ENCODE results near the gene ST8SIA1. TPM values are rescaled to one million over a fixed set of nuclear protein-coding genes. Genes with fewer than 3 reads are reported as not detected.

ST8SIA1 gene
- total RNA-seq, 1 donor from 2014 or later = under 0.01 TPM

DNA sequence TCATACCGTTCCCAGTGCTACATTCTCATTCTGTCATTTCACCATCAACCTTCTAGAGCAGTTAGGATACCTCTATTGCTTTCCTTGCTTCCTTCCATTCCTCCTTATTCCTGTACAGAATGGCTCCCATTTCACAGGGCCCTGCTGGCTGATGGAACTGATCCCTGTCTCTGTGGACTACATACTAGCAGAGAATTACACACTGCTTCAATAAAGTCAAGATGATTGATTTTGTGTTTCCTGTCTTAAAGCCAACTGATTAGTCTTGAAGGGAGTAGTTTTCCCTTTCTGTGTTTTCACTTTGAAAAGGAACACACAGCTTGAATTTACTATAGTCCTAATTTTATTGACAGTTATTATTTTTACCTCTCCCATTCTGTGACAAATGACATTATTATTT lies 130.1 kb downstream of the ST8SIA1 start:
- DNase-seq (ENCODE audit: low read depth) (no peak), FAIRE-seq (no peak)
- H3K4me3 ChIP-seq (ENCODE audit: low read depth, low read length) = no peak overlapping the region
- TF ChIP-seq, protein P1, sequence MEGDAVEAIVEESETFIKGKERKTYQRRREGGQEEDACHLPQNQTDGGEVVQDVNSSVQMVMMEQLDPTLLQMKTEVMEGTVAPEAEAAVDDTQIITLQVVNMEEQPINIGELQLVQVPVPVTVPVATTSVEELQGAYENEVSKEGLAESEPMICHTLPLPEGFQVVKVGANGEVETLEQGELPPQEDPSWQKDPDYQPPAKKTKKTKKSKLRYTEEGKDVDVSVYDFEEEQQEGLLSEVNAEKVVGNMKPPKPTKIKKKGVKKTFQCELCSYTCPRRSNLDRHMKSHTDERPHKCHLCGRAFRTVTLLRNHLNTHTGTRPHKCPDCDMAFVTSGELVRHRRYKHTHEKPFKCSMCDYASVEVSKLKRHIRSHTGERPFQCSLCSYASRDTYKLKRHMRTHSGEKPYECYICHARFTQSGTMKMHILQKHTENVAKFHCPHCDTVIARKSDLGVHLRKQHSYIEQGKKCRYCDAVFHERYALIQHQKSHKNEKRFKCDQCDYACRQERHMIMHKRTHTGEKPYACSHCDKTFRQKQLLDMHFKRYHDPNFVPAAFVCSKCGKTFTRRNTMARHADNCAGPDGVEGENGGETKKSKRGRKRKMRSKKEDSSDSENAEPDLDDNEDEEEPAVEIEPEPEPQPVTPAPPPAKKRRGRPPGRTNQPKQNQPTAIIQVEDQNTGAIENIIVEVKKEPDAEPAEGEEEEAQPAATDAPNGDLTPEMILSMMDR (IDR thresholded peaks at IDR 0.05; ENCODE audit: insufficient read depth, low read length, severe bottlenecking) = no peak
- no peaks in the 10 kb centered on the region for H3K36me3 ChIP-seq (ENCODE audit: control insufficient read depth, insufficient read depth, low read length)
- no peaks in the 10 kb centered on the region for H3K27me3 ChIP-seq (ENCODE audit: control insufficient read depth, insufficient read depth, low read length)

DNA sequence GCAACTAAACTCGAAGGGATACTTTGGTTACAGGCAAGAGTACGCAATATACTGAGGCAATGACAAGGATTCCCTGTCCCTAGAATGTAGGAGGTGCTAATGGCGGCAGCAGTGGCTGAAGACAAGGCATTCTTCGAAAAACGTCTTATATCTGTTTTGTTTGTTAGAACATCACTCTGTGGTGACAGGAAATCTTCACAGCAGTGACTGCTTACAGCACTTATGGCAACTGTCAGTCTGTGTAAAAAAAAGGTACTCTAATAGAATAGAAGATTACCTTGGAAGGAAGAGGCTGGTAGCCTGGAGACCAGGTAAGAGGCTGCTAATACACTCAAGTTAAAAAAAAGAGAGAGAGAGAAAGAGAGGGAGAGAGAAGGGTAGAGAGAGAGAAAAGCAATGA lies 131.7 kb downstream of the ST8SIA1 start:
- Histone ChIP-seq H3K4me3 (ENCODE audit: low read depth, low read length) (no peak overlapping the region), H3K27me3 (ENCODE audit: control insufficient read depth, insufficient read depth, low read length) (no peaks in the 10 kb centered on the region), H3K36me3 (ENCODE audit: control insufficient read depth, insufficient read depth, low read length) (no peaks in the 10 kb centered on the region)
- TF ChIP-seq, protein P1 (IDR thresholded peaks at IDR 0.05; ENCODE audit: insufficient read depth, low read length, severe bottlenecking) = no peak
- FAIRE-seq (no peak), DNase-seq (ENCODE audit: low read depth) (no peak)

DNA sequence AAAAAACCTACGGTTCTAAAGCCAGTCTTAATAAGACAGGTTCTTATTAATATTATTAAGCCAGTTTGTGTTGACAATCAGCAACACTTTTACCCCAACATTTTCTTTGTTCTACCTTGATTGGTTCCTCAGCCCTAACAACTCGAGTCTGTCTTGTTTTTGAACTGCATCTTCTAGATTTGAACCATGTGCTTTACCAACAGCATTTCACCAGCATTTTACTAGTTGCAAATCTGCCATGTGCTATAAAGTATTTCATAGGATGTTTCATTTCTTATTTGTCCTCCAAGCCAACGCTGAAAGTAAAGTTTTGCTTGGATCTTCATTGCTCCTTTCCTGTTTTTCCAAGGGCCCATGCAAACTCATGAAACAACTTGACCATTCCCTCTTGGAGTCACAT lies 133.4 kb downstream of the ST8SIA1 start:
- FAIRE-seq (no peak), DNase-seq (ENCODE audit: low read depth) (no peak)
- H3K27me3 ChIP-seq (ENCODE audit: control insufficient read depth, insufficient read depth, low read length) = no peaks in the 10 kb centered on the region
- TF ChIP-seq, protein P1 (IDR thresholded peaks at IDR 0.05; ENCODE audit: insufficient read depth, low read length, severe bottlenecking) = no peak
- no peaks in the 10 kb centered on the region for H3K36me3 ChIP-seq (ENCODE audit: control insufficient read depth, insufficient read depth, low read length)
- no peak overlapping the region for H3K4me3 ChIP-seq (ENCODE audit: low read depth, low read length)

DNA sequence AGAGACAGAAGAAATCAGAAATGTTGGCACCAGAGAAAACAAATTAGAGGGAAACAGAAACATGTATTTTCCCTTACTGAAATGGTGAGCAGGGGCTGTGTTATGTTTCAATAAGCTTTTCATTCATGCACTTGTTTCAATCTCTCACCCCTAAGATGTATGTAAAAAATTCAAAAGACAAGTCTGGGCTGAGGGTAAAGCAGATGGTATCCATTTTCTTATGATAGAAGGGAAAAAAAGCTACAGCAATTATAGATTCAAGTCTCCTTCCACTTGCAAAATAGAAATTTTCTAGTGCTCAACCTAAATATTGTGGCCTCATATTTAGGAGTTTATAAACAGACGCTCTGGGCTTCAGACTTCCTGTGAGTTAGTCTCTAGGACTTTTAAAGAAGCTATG lies 138.3 kb downstream of the ST8SIA1 start:
- DNase-seq (ENCODE audit: low read depth) (no peak), FAIRE-seq (no peak)
- H3K36me3 ChIP-seq (ENCODE audit: control insufficient read depth, insufficient read depth, low read length) = no peaks in the 10 kb centered on the region
- no peak overlapping the region for H3K4me3 ChIP-seq (ENCODE audit: low read depth, low read length)
- TF ChIP-seq, protein P1 (IDR thresholded peaks at IDR 0.05; ENCODE audit: insufficient read depth, low read length, severe bottlenecking) = no peak
- no peaks in the 10 kb centered on the region for H3K27me3 ChIP-seq (ENCODE audit: control insufficient read depth, insufficient read depth, low read length)

DNA sequence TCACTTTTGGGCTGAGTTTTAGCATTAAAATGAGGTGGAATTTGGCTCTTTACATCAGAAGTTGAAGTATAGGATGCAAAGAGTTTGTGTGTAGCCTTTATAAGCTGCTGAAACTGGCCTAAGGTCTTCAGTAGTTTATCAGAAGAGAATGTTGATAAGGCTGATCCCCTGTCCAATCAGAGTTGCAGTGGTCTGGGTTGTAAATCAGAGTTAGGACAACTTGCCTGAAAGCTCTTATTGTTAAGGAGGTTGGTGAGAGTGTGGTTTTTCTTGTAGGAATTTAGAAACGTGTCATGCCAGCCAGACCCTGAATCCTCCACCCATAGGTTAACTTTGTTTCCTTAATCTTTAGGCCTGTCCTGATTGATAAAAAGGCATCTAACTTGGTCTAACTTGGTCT lies 143.5 kb downstream of the ST8SIA1 start:
- Histone ChIP-seq H3K27me3 (ENCODE audit: control insufficient read depth, insufficient read depth, low read length) (no peaks in the 10 kb centered on the region), H3K36me3 (ENCODE audit: control insufficient read depth, insufficient read depth, low read length) (no peaks in the 10 kb centered on the region), H3K4me3 (ENCODE audit: low read depth, low read length) (no peak overlapping the region)
- no peak for DNase-seq (ENCODE audit: low read depth)
- no peak for FAIRE-seq
- TF ChIP-seq, protein P1 (IDR thresholded peaks at IDR 0.05; ENCODE audit: insufficient read depth, low read length, severe bottlenecking) = no peak

DNA sequence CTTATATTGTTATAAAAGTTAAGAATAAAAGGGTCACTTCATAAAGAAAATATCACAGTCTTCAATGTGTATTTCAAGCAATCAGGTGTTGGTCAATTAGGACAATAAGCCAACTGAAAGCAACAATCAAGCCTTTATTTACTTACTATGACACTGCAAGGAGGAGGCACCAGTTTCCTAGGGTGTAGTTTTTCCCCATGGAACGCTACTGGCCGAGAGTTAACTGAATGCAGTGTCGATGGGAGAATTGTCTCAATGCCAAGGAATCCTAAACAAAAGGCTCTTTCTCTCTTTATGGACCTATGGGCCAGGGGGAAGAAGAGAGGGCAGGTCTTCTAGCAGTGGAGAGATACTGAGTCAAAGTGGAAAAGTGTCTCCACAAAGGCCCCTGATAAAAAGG lies 146.1 kb downstream of the ST8SIA1 start:
- DNase-seq (ENCODE audit: low read depth) (no peak), FAIRE-seq (no peak)
- Histone ChIP-seq H3K4me3 (ENCODE audit: low read depth, low read length) (no peak overlapping the region), H3K27me3 (ENCODE audit: control insufficient read depth, insufficient read depth, low read length) (no peaks in the 10 kb centered on the region), H3K36me3 (ENCODE audit: control insufficient read depth, insufficient read depth, low read length) (no peaks in the 10 kb centered on the region)
- TF ChIP-seq, protein P1 (IDR thresholded peaks at IDR 0.05; ENCODE audit: insufficient read depth, low read length, severe bottlenecking) = no peak
